DND-41 (cell line): ENCODE results near the gene RPL3.

ENCODE experiments used
- CTCF ChIP-seq: IDR thresholded peaks from 2 replicates; pipeline ENCODE4 v1.5.1; 2012; ENCODE audit warnings: borderline replicate concordance, low read length, moderate library complexity, mild to moderate bottlenecking; ENCODE audit not compliant: poor library complexity, severe bottlenecking; ENCODE audit errors: extremely low read depth
- EZH2 ChIP-seq: IDR thresholded peaks from 3 replicates; pipeline ENCODE4 v1.6.1; 2012; ENCODE audit warnings: borderline replicate concordance, low read depth, mild to moderate bottlenecking, moderate library complexity, low read length, inconsistent platforms; ENCODE audit not compliant: severe bottlenecking

DNA sequence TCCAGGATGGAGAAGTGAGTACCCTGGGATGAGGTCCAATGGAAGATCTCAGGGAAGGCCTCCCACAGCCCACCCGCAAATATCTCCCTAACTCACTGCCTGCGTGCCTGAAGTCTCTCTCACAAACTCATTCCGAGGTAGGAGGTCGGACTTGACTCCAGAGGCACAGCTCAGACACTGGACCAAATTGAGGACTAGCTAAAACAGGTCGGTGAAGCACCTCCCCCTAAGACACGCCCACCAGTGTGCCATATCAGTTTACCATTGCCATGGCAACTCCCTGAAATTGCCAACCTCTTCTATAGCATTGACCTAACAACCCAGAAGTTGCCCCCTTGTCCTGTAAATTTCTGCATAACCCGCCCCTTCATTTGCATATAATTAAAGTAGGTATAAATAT is 17.5 kb downstream of the RPL3 start:
- TF ChIP-seq CTCF (no peak), EZH2 (no peak)
